ENCODE results near the gene NECAB2.

The NECAB2 gene

GRCh38 chr16:83973581-83974385, 5.7 kb downstream of the NECAB2 start:
- H3K27me3 ChIP-seq (ENCODE audit: insufficient read depth, low read length) = peaks cover 12% of the 10 kb centered on the region
- no peak overlapping the region for H2BK5ac ChIP-seq (ENCODE audit: low read depth, low read length, poor library complexity)
- peaks cover 16% of the 10 kb centered on the region for H3K9me3 ChIP-seq (ENCODE audit: insufficient read depth, low read depth, low read length)
- H2BK12ac ChIP-seq (ENCODE audit: low read length) = no peak overlapping the region
- no peak overlapping the region for H2AFZ ChIP-seq (ENCODE audit: insufficient read depth, low read length, poor library complexity)
- no CpG with 5 or more reads among the region's 22 CpGs for WGBS (ENCODE audit: extremely low coverage, insufficient coverage, insufficient read length)
- no peak overlapping the region for H2BK120ac ChIP-seq (ENCODE audit: insufficient read depth, low read length, poor library complexity)
- H3K4me2 ChIP-seq (ENCODE audit: low read length) = no peak overlapping the region
- no peak overlapping the region for H3K27ac ChIP-seq (ENCODE audit: low read depth, low read length)
- H2AK5ac ChIP-seq (ENCODE audit: low read length) = no peak overlapping the region
- no peak overlapping the region for H4K8ac ChIP-seq (ENCODE audit: low read depth, low read length)
- H3K9ac ChIP-seq (ENCODE audit: low read length) = no peak overlapping the region
- no peak overlapping the region for H3K4ac ChIP-seq (ENCODE audit: low read depth, low read length)
- H3K79me1 ChIP-seq (ENCODE audit: low read length) = no peaks in the 10 kb centered on the region
- no peaks in the 10 kb centered on the region for H3K4me1 ChIP-seq (ENCODE audit: control insufficient read depth in 1 of 2, insufficient read depth in 2 of 2, low read length in 2 of 2)
- H3K4me3 ChIP-seq (ENCODE audit: low read depth, low read length) = no peak overlapping the region
- H3K14ac ChIP-seq (ENCODE audit: low read length) = no peak overlapping the region
- no peak for DNase-seq
- no peak overlapping the region for H3K23ac ChIP-seq (ENCODE audit: low read length)
- no peak overlapping the region for H4K91ac ChIP-seq (ENCODE audit: low read depth, low read length)
- no peaks in the 10 kb centered on the region for H3K36me3 ChIP-seq (ENCODE audit: control insufficient read depth in 1 of 2, insufficient read depth in 2 of 2, low read length in 2 of 2)
- H3K79me2 ChIP-seq (ENCODE audit: control insufficient read depth, insufficient read depth, low read length, poor library complexity) = no peaks in the 10 kb centered on the region
- no peak overlapping the region for H4K12ac ChIP-seq (ENCODE audit: low read depth, low read length)
- no peak overlapping the region for H3K18ac ChIP-seq (ENCODE audit: low read length)

- Histone ChIP-seq H4K12ac (ENCODE audit: low read depth, low read length) (no peak overlapping the region), H3K4me1 (ENCODE audit: control insufficient read depth in 1 of 2, insufficient read depth in 2 of 2, low read length in 2 of 2) (no peaks in the 10 kb centered on the region), H2AK5ac (ENCODE audit: low read length) (no peak overlapping the region), H4K91ac (ENCODE audit: low read depth, low read length) (no peak overlapping the region), H3K14ac (ENCODE audit: low read length) (no peak overlapping the region), H3K27ac (ENCODE audit: low read depth, low read length) (no peak overlapping the region), H3K79me1 (ENCODE audit: low read length) (no peaks in the 10 kb centered on the region), H3K4me3 (ENCODE audit: low read depth, low read length) (no peak overlapping the region), H2AFZ (ENCODE audit: insufficient read depth, low read length, poor library complexity) (no peak overlapping the region), H2BK12ac (ENCODE audit: low read length) (no peak overlapping the region), H3K36me3 (ENCODE audit: control insufficient read depth in 1 of 2, insufficient read depth in 2 of 2, low read length in 2 of 2) (no peaks in the 10 kb centered on the region), H3K9ac (ENCODE audit: low read length) (no peak overlapping the region), H2BK5ac (ENCODE audit: low read depth, low read length, poor library complexity) (no peak overlapping the region), H4K8ac (ENCODE audit: low read depth, low read length) (no peak overlapping the region), H3K4me2 (ENCODE audit: low read length) (no peak overlapping the region), H3K27me3 (ENCODE audit: insufficient read depth, low read length) (peaks cover 7% of the 10 kb centered on the region), H3K9me3 (ENCODE audit: insufficient read depth, low read depth, low read length) (peaks cover 21% of the 10 kb centered on the region), H3K79me2 (ENCODE audit: control insufficient read depth, insufficient read depth, low read length, poor library complexity) (no peaks in the 10 kb centered on the region), H2BK120ac (ENCODE audit: insufficient read depth, low read length, poor library complexity) (no peak overlapping the region), H3K18ac (ENCODE audit: low read length) (no peak overlapping the region), H3K23ac (ENCODE audit: low read length) (no peak overlapping the region), H3K4ac (ENCODE audit: low read depth, low read length) (no peak overlapping the region)
- WGBS (ENCODE audit: extremely low coverage, insufficient coverage, insufficient read length) = no CpG with 5 or more reads among the region's 7 CpGs
- DNase-seq = no peak
These were observed 6.4 kb downstream of the NECAB2 start for GRCh38 chr16:83974475-83974874.

GRCh38 chr16:83975590-83976260, 7.7 kb downstream of the NECAB2 start:
- no peak overlapping the region for H4K8ac ChIP-seq (ENCODE audit: low read depth, low read length)
- no peak overlapping the region for H3K9ac ChIP-seq (ENCODE audit: low read length)
- no peak overlapping the region for H4K91ac ChIP-seq (ENCODE audit: low read depth, low read length)
- H2AFZ ChIP-seq (ENCODE audit: insufficient read depth, low read length, poor library complexity) = no peak overlapping the region
- no peak overlapping the region for H3K23ac ChIP-seq (ENCODE audit: low read length)
- no peak for DNase-seq
- H3K4me2 ChIP-seq (ENCODE audit: low read length) = no peak overlapping the region
- H2AK5ac ChIP-seq (ENCODE audit: low read length) = no peak overlapping the region
- no peak overlapping the region for H3K27ac ChIP-seq (ENCODE audit: low read depth, low read length)
- peaks cover 23% of the 10 kb centered on the region for H3K9me3 ChIP-seq (ENCODE audit: insufficient read depth, low read depth, low read length)
- no peak overlapping the region for H2BK5ac ChIP-seq (ENCODE audit: low read depth, low read length, poor library complexity)
- no peak overlapping the region for H4K12ac ChIP-seq (ENCODE audit: low read depth, low read length)
- no peak overlapping the region for H3K18ac ChIP-seq (ENCODE audit: low read length)
- no peaks in the 10 kb centered on the region for H3K36me3 ChIP-seq (ENCODE audit: control insufficient read depth in 1 of 2, insufficient read depth in 2 of 2, low read length in 2 of 2)
- no peaks in the 10 kb centered on the region for H3K79me1 ChIP-seq (ENCODE audit: low read length)
- no peak overlapping the region for H3K14ac ChIP-seq (ENCODE audit: low read length)
- H2BK120ac ChIP-seq (ENCODE audit: insufficient read depth, low read length, poor library complexity) = no peak overlapping the region
- H3K27me3 ChIP-seq (ENCODE audit: insufficient read depth, low read length) = no peaks in the 10 kb centered on the region
- no peak overlapping the region for H3K4me3 ChIP-seq (ENCODE audit: low read depth, low read length)
- no peaks in the 10 kb centered on the region for H3K79me2 ChIP-seq (ENCODE audit: control insufficient read depth, insufficient read depth, low read length, poor library complexity)
- WGBS (ENCODE audit: extremely low coverage, insufficient coverage, insufficient read length) = no CpG with 5 or more reads among the region's 15 CpGs
- H3K4ac ChIP-seq (ENCODE audit: low read depth, low read length) = no peak overlapping the region
- no peaks in the 10 kb centered on the region for H3K4me1 ChIP-seq (ENCODE audit: control insufficient read depth in 1 of 2, insufficient read depth in 2 of 2, low read length in 2 of 2)
- H2BK12ac ChIP-seq (ENCODE audit: low read length) = no peak overlapping the region

- H2BK120ac ChIP-seq (ENCODE audit: insufficient read depth, low read length, poor library complexity) = no peak overlapping the region
- H3K27me3 ChIP-seq (ENCODE audit: insufficient read depth, low read length) = no peaks in the 10 kb centered on the region
- H4K91ac ChIP-seq (ENCODE audit: low read depth, low read length) = no peak overlapping the region
- H3K4me2 ChIP-seq (ENCODE audit: low read length) = no peak overlapping the region
- H4K12ac ChIP-seq (ENCODE audit: low read depth, low read length) = no peak overlapping the region
- H3K14ac ChIP-seq (ENCODE audit: low read length) = no peak overlapping the region
- H4K8ac ChIP-seq (ENCODE audit: low read depth, low read length) = no peak overlapping the region
- DNase-seq = no peak
- no peak overlapping the region for H2AFZ ChIP-seq (ENCODE audit: insufficient read depth, low read length, poor library complexity)
- H3K27ac ChIP-seq (ENCODE audit: low read depth, low read length) = no peak overlapping the region
- H3K4me3 ChIP-seq (ENCODE audit: low read depth, low read length) = no peak overlapping the region
- no peaks in the 10 kb centered on the region for H3K4me1 ChIP-seq (ENCODE audit: control insufficient read depth in 1 of 2, insufficient read depth in 2 of 2, low read length in 2 of 2)
- H3K9ac ChIP-seq (ENCODE audit: low read length) = no peak overlapping the region
- H3K4ac ChIP-seq (ENCODE audit: low read depth, low read length) = no peak overlapping the region
- H2AK5ac ChIP-seq (ENCODE audit: low read length) = no peak overlapping the region
- no peak overlapping the region for H2BK5ac ChIP-seq (ENCODE audit: low read depth, low read length, poor library complexity)
- no peak overlapping the region for H3K23ac ChIP-seq (ENCODE audit: low read length)
- H2BK12ac ChIP-seq (ENCODE audit: low read length) = no peak overlapping the region
- H3K79me1 ChIP-seq (ENCODE audit: low read length) = no peaks in the 10 kb centered on the region
- no peaks in the 10 kb centered on the region for H3K36me3 ChIP-seq (ENCODE audit: control insufficient read depth in 1 of 2, insufficient read depth in 2 of 2, low read length in 2 of 2)
- H3K79me2 ChIP-seq (ENCODE audit: control insufficient read depth, insufficient read depth, low read length, poor library complexity) = no peaks in the 10 kb centered on the region
- H3K9me3 ChIP-seq (ENCODE audit: insufficient read depth, low read depth, low read length) = peaks cover 20% of the 10 kb centered on the region
- no CpG with 5 or more reads among the region's 6 CpGs for WGBS (ENCODE audit: extremely low coverage, insufficient coverage, insufficient read length)
- H3K18ac ChIP-seq (ENCODE audit: low read length) = no peak overlapping the region
These were observed 9.2 kb downstream of the NECAB2 start for GRCh38 chr16:83977056-83977815.

Measured in trophoblast cell (in vitro differentiated cells and primary cell).